Right lobe of liver (tissue), 6 donors: ENCODE measurements around the gene KLF1. TPM values are rescaled to one million over a fixed set of nuclear protein-coding genes. Genes with fewer than 3 reads are reported as not detected.

Experiments
- ATAC-seq, 4 donors: fragments of 200-7000 bp; cut with Tn5 transposase; one replicate each; pipeline ENCODE4 v1.9.1; 2020; ENCODE audit warnings: mild to moderate bottlenecking in 4 of 4, moderate library complexity in 4 of 4
- DNase-seq, 3 donors: peaks; one replicate each; pipeline ENCODE4 v3.0.0-alpha.2; 2020
- H3K27ac ChIP-seq, 3 donors: fragments of 200-600 bp; one replicate each; pipeline ENCODE4 v1.8.0; 2022
- H3K27me3 ChIP-seq, 2 donors: fragments of 200-600 bp; one replicate each; pipeline ENCODE4 v1.8.0; 2022
- H3K36me3 ChIP-seq, 4 donors: fragments of 200-600 bp; sonication (generic) in 1 of 4; one replicate each; pipeline versions ENCODE4 v1.5.1 to v1.8.0; 2017 to 2022; ENCODE audit warnings: control low read depth in 1 of 4
- H3K4me1 ChIP-seq, 4 donors: fragments of 200-600 bp; sonication (generic) in 1 of 4; one replicate each; pipeline versions ENCODE4 v1.5.1 to v1.8.0; 2017 to 2022; ENCODE audit warnings: control low read depth in 1 of 4
- H3K4me3 ChIP-seq, 3 donors: fragments of 200-600 bp; one replicate each; pipeline ENCODE4 v1.8.0; 2022
- H3K9me3 ChIP-seq, 4 donors: fragments of 200-600 bp; sonication (generic) in 1 of 4; one replicate each; pipeline versions ENCODE4 v1.5.1 to v1.8.0; 2017 to 2022; ENCODE audit warnings: control low read depth in 1 of 4
- POLR2A ChIP-seq: fragments of 450-650 bp; IDR thresholded peaks from one replicate; pipeline ENCODE4 v1.6.1; 2017; ENCODE audit warnings: antibody characterized with exemption, mild to moderate bottlenecking
- WGBS: methylation state at CpG from one replicate; pipeline ENCODE4 v1.1.6; 2018; ENCODE audit warnings: low coverage, low lambda C conversion rate; ENCODE audit not compliant: insufficient coverage; ENCODE audit errors: missing lambda C conversion rate; 5-methylcytosine and 5-hydroxymethylcytosine counted together
- intact Hi-C, 2 donors: fragments of 100-400 bp; cut with DNase I; formaldehyde crosslinking; loops; one replicate each; pipeline versions ENCODE4 v1.11.2 to v1.14.1; 2022
- microRNA-seq, 2 donors: library from miRNA; unstranded; fragments of <30 nt; microRNA quantifications; one replicate each; pipeline ENCODE4, GENCODE V29; 2019 to 2020
- small RNA-seq, 2 experiments: library from RNA; depleted of rRNA; stranded (forward); fragments of <200 nt; gene quantifications; one replicate each; pipeline ENCODE3, GENCODE V24; 2016
- total RNA-seq, 6 experiments: library from RNA; depleted of rRNA in 2 of 6; stranded (reverse); fragments of >200 nt in 2 of 6; fragmentation: NEBNext Ultra II Directional in 3 of 6; extraction: Animal tissue kit (Norgen Biotek cat#: 25700) in 3 of 6; gene quantifications; one replicate each; pipeline versions ENCODE4 v1.1.0 to v1.2.4, GENCODE V29; 2016 to 2023
- TF ChIP-seq, protein P1 (sequence below), 4 donors: fragments of 200-600 bp in 3 of 4; fragments of 450-650 bp in 1 of 4; IDR thresholded peaks; one replicate each; pipeline versions ENCODE4 v1.5.1 to v1.8.0; 2016 to 2022; ENCODE audit warnings: antibody characterized with exemption in 4 of 4, mild to moderate bottlenecking in 2 of 4
- donor health status: DM: no; HTN: yes; CAD: no.
- donor health status: DM: no; HTN: no; CAD: no.
- donor health status: DM: no; HTN: no; CAD: no.
- donor health status: DM: no; HTN: yes; CAD: no.
- donor health status: DM: no; HTN: yes; CAD: no.

Gene KLF1
- total RNA-seq, 6 experiments from 2014 or later: 0.32 to 1.7 (median 0.44) TPM; not detected in 3

DNA sequence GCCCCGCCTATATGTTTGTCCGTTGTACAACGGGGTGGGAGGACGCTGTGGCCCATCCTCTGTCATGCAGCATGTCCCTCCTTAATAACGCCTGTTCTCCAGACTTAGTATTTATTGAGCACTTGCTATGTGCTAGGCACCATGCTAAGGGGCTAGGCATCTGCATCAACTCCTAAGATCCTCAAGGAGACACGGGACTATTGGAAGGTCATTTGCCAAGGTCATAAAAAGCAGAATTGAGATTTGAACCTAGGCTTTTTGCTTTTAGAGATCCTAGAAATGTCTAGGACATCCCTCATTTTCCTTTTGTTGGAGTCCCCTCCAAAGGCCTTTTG lies 50.5 kb downstream of the KLF1 start:
- Histone ChIP-seq H3K27me3 (peaks cover 0 to 33% of the 10 kb centered on the region in 2 donors), H3K4me3 (no peak overlapping the region), H3K4me1 (peaks cover 0 to 3% (median 0%) of the 10 kb centered on the region in 4 donors), H3K27ac (no peak overlapping the region), H3K9me3 (no peaks in the 10 kb centered on the region), H3K36me3 (no peaks in the 10 kb centered on the region)
- no peak for DNase-seq
- TF ChIP-seq, protein P1, sequence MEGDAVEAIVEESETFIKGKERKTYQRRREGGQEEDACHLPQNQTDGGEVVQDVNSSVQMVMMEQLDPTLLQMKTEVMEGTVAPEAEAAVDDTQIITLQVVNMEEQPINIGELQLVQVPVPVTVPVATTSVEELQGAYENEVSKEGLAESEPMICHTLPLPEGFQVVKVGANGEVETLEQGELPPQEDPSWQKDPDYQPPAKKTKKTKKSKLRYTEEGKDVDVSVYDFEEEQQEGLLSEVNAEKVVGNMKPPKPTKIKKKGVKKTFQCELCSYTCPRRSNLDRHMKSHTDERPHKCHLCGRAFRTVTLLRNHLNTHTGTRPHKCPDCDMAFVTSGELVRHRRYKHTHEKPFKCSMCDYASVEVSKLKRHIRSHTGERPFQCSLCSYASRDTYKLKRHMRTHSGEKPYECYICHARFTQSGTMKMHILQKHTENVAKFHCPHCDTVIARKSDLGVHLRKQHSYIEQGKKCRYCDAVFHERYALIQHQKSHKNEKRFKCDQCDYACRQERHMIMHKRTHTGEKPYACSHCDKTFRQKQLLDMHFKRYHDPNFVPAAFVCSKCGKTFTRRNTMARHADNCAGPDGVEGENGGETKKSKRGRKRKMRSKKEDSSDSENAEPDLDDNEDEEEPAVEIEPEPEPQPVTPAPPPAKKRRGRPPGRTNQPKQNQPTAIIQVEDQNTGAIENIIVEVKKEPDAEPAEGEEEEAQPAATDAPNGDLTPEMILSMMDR (IDR thresholded peaks at IDR 0.05): no peak
- TF ChIP-seq POLR2A: no peak
- intact Hi-C loops: no loop called here
- WGBS: 10% methylated on average over 2 of the region's 6 CpGs
- ATAC-seq: no peak

GRCh38 chr19:12834976-12835757 lies 51.8 kb downstream of the KLF1 start:
- intact Hi-C loops: no loop called here
- Histone ChIP-seq H3K4me3 (no peak overlapping the region), H3K27ac (no peak overlapping the region), H3K27me3 (peaks cover 0 to 27% of the 10 kb centered on the region in 2 donors), H3K36me3 (no peaks in the 10 kb centered on the region), H3K9me3 (no peaks in the 10 kb centered on the region), H3K4me1 (peaks cover 0 to 3% (median 0%) of the 10 kb centered on the region in 4 donors)
- TF ChIP-seq, protein P1 (IDR thresholded peaks at IDR 0.05): no peak
- no peak for DNase-seq
- 5% methylated on average over 8 of the region's 39 CpGs for WGBS
- peak in 1 of 4 donors; percentile 34 for ATAC-seq

- ATAC-seq (no peak), DNase-seq (no peak)
- WGBS: 3% methylated on average over 9 of the region's 20 CpGs
- Histone ChIP-seq H3K36me3 (no peaks in the 10 kb centered on the region), H3K4me1 (peaks cover 0 to 3% (median 0%) of the 10 kb centered on the region in 4 donors), H3K27ac (no peak within 1 kb of the TSS), H3K4me3 (peak within 1 kb of the TSS in 2 of 3 donors; percentile 7 to 12), H3K27me3 (peaks cover 0 to 27% of the 10 kb centered on the region in 2 donors), H3K9me3 (no peaks in the 10 kb centered on the region)
- TF ChIP-seq, protein P1 (IDR thresholded peaks at IDR 0.05): no peak
- no peak for TF ChIP-seq POLR2A
- intact Hi-C loops: no loop called here
Observed at GRCh38 chr19:12834566-12834943, 52.4 kb downstream of the KLF1 start, which contains the start of gene RTBDN. TSS of gene RTBDN (minus strand) at chr19:12834579. CDS start at chr19:12829979, 4,600 bp downstream.

Small RNAs within 50 kb of the gene (microRNA-seq; reads per million reads assigned to microRNA genes)
- gene MIR5695: 0 reads per million in 2 donors
- gene MIR6794: 0 reads per million in 2 donors

Small RNAs within 50 kb of the gene (small RNA-seq; reads per million reads assigned to genes)
- 0 to 0.39 reads per million in 2 experiments for gene MIR5695
- gene MIR6794: 0 reads per million in 2 experiments

Other genes with a start within 250 kb of the KLF1 start
- gene MAN2B1, start 220.5 kb downstream of the KLF1 start, total RNA-seq: 10 to 100 TPM; 32.7 to 76.5 (median 53.6) TPM
- 1 to 10 TPM; 2.5 to 6.2 (median 4.2) TPM for gene WDR83, start 220.4 kb downstream of the KLF1 start, total RNA-seq
- gene DHPS, start 205.3 kb downstream of the KLF1 start, total RNA-seq: 10 to 100 TPM; 29.5 to 60.5 (median 45.8) TPM
- not detected for gene GNG14, start 199.2 kb downstream of the KLF1 start, total RNA-seq
- 1 to 10 TPM; 1.6 to 4.9 (median 2.6) TPM for gene FBXW9, start 190.6 kb downstream of the KLF1 start, total RNA-seq
- 10 to 100 TPM; 14.8 to 28.7 (median 19.6) TPM for gene TNPO2, start 163.3 kb downstream of the KLF1 start, total RNA-seq
- 100 to 1,000 TPM in 4 of 6 experiments, 10 to 100 TPM in 2; 69.8 to 244 (median 106) TPM for gene TRIR, start 152.5 kb downstream of the KLF1 start, total RNA-seq
- 10 to 100 TPM; 22.3 to 35.8 (median 25.8) TPM for gene GET3, start 149.7 kb downstream of the KLF1 start, total RNA-seq
- gene BEST2, start 135.4 kb downstream of the KLF1 start, total RNA-seq: not detected
- 10 to 100 TPM; 16.6 to 34.5 (median 17.6) TPM for gene HOOK2, start 111.6 kb downstream of the KLF1 start, total RNA-seq
- gene JUNB, start 95.7 kb downstream of the KLF1 start, total RNA-seq: 100 to 1,000 TPM in 2 of 6 experiments, 10 to 100 TPM in 4; 10.2 to 378 (median 66.0) TPM
- gene PRDX2, start 85.4 kb downstream of the KLF1 start, total RNA-seq: 100 to 1,000 TPM; 164 to 466 (median 202) TPM
- gene THSD8, start 85.1 kb downstream of the KLF1 start, total RNA-seq: 1 to 10 TPM in 3 of 6 experiments, under 1 TPM in 2, not detected in 1; 0.62 to 2.0 (median 1.2) TPM
- gene RNASEH2A, start 80.6 kb downstream of the KLF1 start, total RNA-seq: 1 to 10 TPM; 2.1 to 7.1 (median 3.7) TPM
- gene RTBDN, start 52.6 kb downstream of the KLF1 start, total RNA-seq: not detected
- gene MAST1, start 48.7 kb downstream of the KLF1 start, total RNA-seq: under 1 TPM in 4 of 6 experiments, not detected in 2; 0.06 to 0.49 (median 0.34) TPM
- gene DNASE2, start 5.8 kb downstream of the KLF1 start, total RNA-seq: 10 to 100 TPM; 18.2 to 36.3 (median 26.8) TPM
- gene GCDH, start 4.0 kb upstream of the KLF1 start, total RNA-seq: 100 to 1,000 TPM in 1 of 6 experiments, 10 to 100 TPM in 5; 42.2 to 119 (median 59.5) TPM
- under 1 TPM in 1 of 6 experiments, not detected in 5; 0.18 TPM for gene SYCE2, start 32.1 kb upstream of the KLF1 start, total RNA-seq
- 10 to 100 TPM; 22.9 to 46.2 (median 29.0) TPM for gene FARSA, start 46.5 kb upstream of the KLF1 start, total RNA-seq
- 1,000 to 10,000 TPM in 3 of 6 experiments, 100 to 1,000 TPM in 3; 771 to 1,471 (median 1,008) TPM for gene CALR, start 51.4 kb upstream of the KLF1 start, total RNA-seq
- gene RAD23A, start 58.7 kb upstream of the KLF1 start, total RNA-seq: 10 to 100 TPM; 37.8 to 69.0 (median 52.9) TPM
- gene GADD45GIP1, start 70.0 kb upstream of the KLF1 start, total RNA-seq: 10 to 100 TPM in 3 of 6 experiments, 1 to 10 TPM in 3; 7.7 to 29.3 (median 10.0) TPM
- gene DAND5, start 82.4 kb upstream of the KLF1 start, total RNA-seq: not detected
- 10 to 100 TPM; 20.3 to 40.0 (median 26.7) TPM for gene NFIX, start 108.3 kb upstream of the KLF1 start, total RNA-seq
- 1 to 10 TPM; 1.1 to 3.7 (median 2.3) TPM for gene LYL1, start 215.7 kb upstream of the KLF1 start, total RNA-seq
- 10 to 100 TPM; 15.0 to 20.5 (median 17.2) TPM for gene TRMT1, start 229.5 kb upstream of the KLF1 start, total RNA-seq
- gene NACC1, start 231.1 kb upstream of the KLF1 start, total RNA-seq: 10 to 100 TPM; 19.2 to 30.3 (median 26.4) TPM